Tibial nerve (tissue), 4 donors: ENCODE measurements around the gene SORCS3.

Experiments used
- CTCF ChIP-seq, 5 experiments: fragments of 200-600 bp in 3 of 5; fragments of 450-650 bp in 2 of 5; sonication (generic) in 3 of 5; IDR thresholded peaks; one replicate each; pipeline ENCODE4 v1.5.1; 2016 to 2019; ENCODE audit warnings: antibody characterized with exemption in 5 of 5, mild to moderate bottlenecking in 3 of 5, moderate library complexity in 2 of 5
- EP300 ChIP-seq, 2 donors: sonication (generic); formaldehyde crosslinking; IDR thresholded peaks; one replicate each; pipeline ENCODE4 v1.6.1; 2017; ENCODE audit warnings: antibody characterized with exemption in 2 of 2, mild to moderate bottlenecking in 1 of 2
- POLR2A ChIP-seq, 2 donors: fragments of 450-650 bp; IDR thresholded peaks; one replicate each; pipeline ENCODE4 v1.6.1; 2017; ENCODE audit warnings: antibody characterized with exemption in 2 of 2, mild to moderate bottlenecking in 2 of 2, moderate library complexity in 2 of 2

GRCh38 chr10:105274556-105275070, 633.5 kb downstream of the SORCS3 start:
- TF ChIP-seq CTCF (IDR thresholded peaks at IDR 0.05) (no peak), EP300 (IDR thresholded peaks at IDR 0.05) (no peak), POLR2A (IDR thresholded peaks at IDR 0.05) (no peak)
